ENCODE data around the gene CALU.

CALU gene

DNA sequence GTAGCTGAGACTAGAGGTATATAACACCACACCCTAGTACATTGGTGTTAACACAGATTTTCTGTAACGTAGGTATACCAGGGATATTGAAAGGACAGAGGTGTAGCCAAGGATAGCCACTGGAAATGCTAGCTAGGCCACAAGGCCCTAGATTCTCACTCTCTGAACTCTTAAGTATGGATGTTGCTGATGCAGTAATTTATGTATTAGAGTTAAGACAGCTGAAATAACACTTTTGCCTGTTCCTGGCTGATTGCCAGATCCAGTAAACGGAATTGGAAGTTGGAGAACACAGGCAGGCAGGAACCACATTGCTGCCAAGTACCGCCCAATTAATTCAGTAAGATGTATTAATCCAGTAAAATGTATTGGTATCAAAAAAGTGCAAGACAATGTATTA lies 1.8 kb downstream of the CALU start:
- no peak overlapping the region for H3K9ac ChIP-seq (ENCODE audit: low read length)
- H3K36me3 ChIP-seq (ENCODE audit: control insufficient read depth, insufficient read depth, low read length) = no peaks in the 10 kb centered on the region
- no peaks in the 10 kb centered on the region for H3K27me3 ChIP-seq (ENCODE audit: control insufficient read depth, insufficient read depth, low read length)
- H3K9me3 ChIP-seq (ENCODE audit: control insufficient read depth, low read length) = no peaks in the 10 kb centered on the region
- H3K4me3 ChIP-seq (ENCODE audit: low read length) = no peak overlapping the region
- H3K4me1 ChIP-seq (ENCODE audit: control insufficient read depth, insufficient read depth, low read length) = peaks cover 17% of the 10 kb centered on the region

- no peak overlapping the region for H3K9ac ChIP-seq (ENCODE audit: low read length)
- peaks cover 17% of the 10 kb centered on the region for H3K4me1 ChIP-seq (ENCODE audit: control insufficient read depth, insufficient read depth, low read length)
- H3K4me3 ChIP-seq (ENCODE audit: low read length) = no peak overlapping the region
Measured at GRCh38 chr7:128741491-128741890, 2.3 kb downstream of the CALU start.

GRCh38 chr7:128742206-128742605 lies 3.0 kb downstream of the CALU start:
- Histone ChIP-seq H3K4me3 (ENCODE audit: low read length) (no peak overlapping the region), H3K4me1 (ENCODE audit: control insufficient read depth, insufficient read depth, low read length) (peaks cover 18% of the 10 kb centered on the region)

More at GRCh38 chr7:128741491-128741890, 2.3 kb downstream of the CALU start:
- no peaks in the 10 kb centered on the region for H3K36me3 ChIP-seq (ENCODE audit: control insufficient read depth, insufficient read depth, low read length)
- H3K9me3 ChIP-seq (ENCODE audit: control insufficient read depth, low read length) = no peaks in the 10 kb centered on the region
- no peaks in the 10 kb centered on the region for H3K27me3 ChIP-seq (ENCODE audit: control insufficient read depth, insufficient read depth, low read length)

GRCh38 chr7:128743112-128743772 lies 4.1 kb downstream of the CALU start:
- Histone ChIP-seq H3K9me3 (ENCODE audit: control insufficient read depth, low read length) (no peaks in the 10 kb centered on the region), H3K27me3 (ENCODE audit: control insufficient read depth, insufficient read depth, low read length) (no peaks in the 10 kb centered on the region), H3K36me3 (ENCODE audit: control insufficient read depth, insufficient read depth, low read length) (no peaks in the 10 kb centered on the region), H3K4me3 (ENCODE audit: low read length) (no peak overlapping the region), H3K4me1 (ENCODE audit: control insufficient read depth, insufficient read depth, low read length) (peaks cover 24% of the 10 kb centered on the region), H3K9ac (ENCODE audit: low read length) (no peak overlapping the region)

More at GRCh38 chr7:128742206-128742605, 3.0 kb downstream of the CALU start:
- no peak overlapping the region for H3K9ac ChIP-seq (ENCODE audit: low read length)
- H3K27me3 ChIP-seq (ENCODE audit: control insufficient read depth, insufficient read depth, low read length) = no peaks in the 10 kb centered on the region
- no peaks in the 10 kb centered on the region for H3K9me3 ChIP-seq (ENCODE audit: control insufficient read depth, low read length)
- no peaks in the 10 kb centered on the region for H3K36me3 ChIP-seq (ENCODE audit: control insufficient read depth, insufficient read depth, low read length)

- Histone ChIP-seq H3K4me1 (ENCODE audit: control insufficient read depth, insufficient read depth, low read length) (peaks cover 19% of the 10 kb centered on the region), H3K36me3 (ENCODE audit: control insufficient read depth, insufficient read depth, low read length) (no peaks in the 10 kb centered on the region), H3K9ac (ENCODE audit: low read length) (no peak overlapping the region)
Measured at GRCh38 chr7:128744366-128744905, 5.3 kb downstream of the CALU start.

GRCh38 chr7:128745706-128746105 lies 6.5 kb downstream of the CALU start:
- Histone ChIP-seq H3K9ac (ENCODE audit: low read length) (no peak overlapping the region), H3K4me3 (ENCODE audit: low read length) (no peak overlapping the region), H3K9me3 (ENCODE audit: control insufficient read depth, low read length) (no peaks in the 10 kb centered on the region), H3K4me1 (ENCODE audit: control insufficient read depth, insufficient read depth, low read length) (peaks cover 19% of the 10 kb centered on the region), H3K36me3 (ENCODE audit: control insufficient read depth, insufficient read depth, low read length) (no peaks in the 10 kb centered on the region), H3K27me3 (ENCODE audit: control insufficient read depth, insufficient read depth, low read length) (no peaks in the 10 kb centered on the region)

More at GRCh38 chr7:128744366-128744905, 5.3 kb downstream of the CALU start:
- Histone ChIP-seq H3K27me3 (ENCODE audit: control insufficient read depth, insufficient read depth, low read length) (no peaks in the 10 kb centered on the region), H3K4me3 (ENCODE audit: low read length) (no peak overlapping the region), H3K9me3 (ENCODE audit: control insufficient read depth, low read length) (no peaks in the 10 kb centered on the region)

GRCh38 chr7:128747327-128748079 lies 8.3 kb downstream of the CALU start:
- Histone ChIP-seq H3K9ac (ENCODE audit: low read length) (no peak overlapping the region), H3K27me3 (ENCODE audit: control insufficient read depth, insufficient read depth, low read length) (no peaks in the 10 kb centered on the region), H3K4me3 (ENCODE audit: low read length) (no peak overlapping the region), H3K36me3 (ENCODE audit: control insufficient read depth, insufficient read depth, low read length) (peaks cover 5% of the 10 kb centered on the region), H3K9me3 (ENCODE audit: control insufficient read depth, low read length) (no peaks in the 10 kb centered on the region), H3K4me1 (ENCODE audit: control insufficient read depth, insufficient read depth, low read length) (peaks cover 12% of the 10 kb centered on the region)

DNA sequence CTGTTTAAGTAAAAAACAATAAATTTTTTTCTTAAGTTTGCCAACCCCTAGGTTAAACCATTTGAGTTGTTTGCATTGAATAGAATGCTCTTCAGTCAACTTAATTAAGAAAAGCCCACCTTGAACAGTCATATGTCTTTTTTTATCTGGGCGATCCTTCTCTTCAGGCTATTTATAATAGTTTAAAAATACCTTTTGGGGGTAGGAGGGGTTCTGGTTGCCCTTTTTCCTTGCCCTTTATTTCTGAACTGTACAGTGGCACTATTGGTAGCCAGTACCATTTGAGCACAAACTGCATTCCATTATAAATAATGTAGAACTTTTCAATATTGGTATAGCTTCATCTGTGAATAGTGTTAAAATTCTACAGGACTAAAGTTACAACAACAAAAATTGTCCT lies 13.1 kb downstream of the CALU start:
- no peak overlapping the region for H3K4me3 ChIP-seq (ENCODE audit: low read length)
- peaks cover 6% of the 10 kb centered on the region for H3K4me1 ChIP-seq (ENCODE audit: control insufficient read depth, insufficient read depth, low read length)
- peaks cover 5% of the 10 kb centered on the region for H3K36me3 ChIP-seq (ENCODE audit: control insufficient read depth, insufficient read depth, low read length)
- no peaks in the 10 kb centered on the region for H3K9me3 ChIP-seq (ENCODE audit: control insufficient read depth, low read length)
- H3K9ac ChIP-seq (ENCODE audit: low read length) = no peak overlapping the region
- H3K27me3 ChIP-seq (ENCODE audit: control insufficient read depth, insufficient read depth, low read length) = no peaks in the 10 kb centered on the region

DNA sequence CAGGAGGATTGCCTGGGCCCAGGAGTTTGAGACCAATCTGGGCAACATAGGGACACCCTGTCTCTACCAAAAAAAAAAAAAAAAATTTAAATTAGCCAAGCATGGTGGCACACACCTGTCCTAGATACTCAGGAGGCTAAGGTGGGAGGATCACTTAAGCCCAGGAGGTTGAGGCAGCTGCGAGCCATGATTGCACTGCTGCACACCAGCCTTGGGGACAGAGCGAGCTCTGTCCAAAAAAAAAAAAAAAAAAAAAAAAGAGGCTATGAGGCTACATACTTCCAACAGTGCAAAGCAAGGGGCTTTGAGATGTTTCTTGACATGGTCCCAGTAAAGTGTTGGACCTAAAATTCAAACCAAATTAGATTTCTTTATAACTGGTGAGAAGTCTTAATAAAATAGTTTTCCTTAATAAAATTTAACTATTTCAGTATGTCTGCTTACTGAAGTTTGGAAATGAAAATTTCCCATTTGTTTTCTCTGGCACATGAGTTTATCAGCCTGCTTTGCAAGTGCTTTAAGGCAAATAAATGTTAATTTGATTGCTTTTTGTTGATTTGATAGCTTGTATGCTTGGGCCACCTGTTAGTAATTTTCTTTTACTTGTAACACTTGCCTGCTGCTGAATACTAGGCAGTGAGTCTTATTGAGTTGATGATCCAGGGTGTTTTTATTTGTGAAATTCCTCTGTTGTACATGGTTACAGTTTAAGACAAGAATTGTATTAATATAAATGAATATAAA lies 16.1 kb downstream of the CALU start:
- Histone ChIP-seq H3K4me1 (ENCODE audit: control insufficient read depth, insufficient read depth, low read length) (no peaks in the 10 kb centered on the region), H3K4me3 (ENCODE audit: low read length) (no peak overlapping the region), H3K9ac (ENCODE audit: low read length) (no peak overlapping the region), H3K9me3 (ENCODE audit: control insufficient read depth, low read length) (no peaks in the 10 kb centered on the region), H3K27me3 (ENCODE audit: control insufficient read depth, insufficient read depth, low read length) (no peaks in the 10 kb centered on the region), H3K36me3 (ENCODE audit: control insufficient read depth, insufficient read depth, low read length) (peaks cover 10% of the 10 kb centered on the region)

DNA sequence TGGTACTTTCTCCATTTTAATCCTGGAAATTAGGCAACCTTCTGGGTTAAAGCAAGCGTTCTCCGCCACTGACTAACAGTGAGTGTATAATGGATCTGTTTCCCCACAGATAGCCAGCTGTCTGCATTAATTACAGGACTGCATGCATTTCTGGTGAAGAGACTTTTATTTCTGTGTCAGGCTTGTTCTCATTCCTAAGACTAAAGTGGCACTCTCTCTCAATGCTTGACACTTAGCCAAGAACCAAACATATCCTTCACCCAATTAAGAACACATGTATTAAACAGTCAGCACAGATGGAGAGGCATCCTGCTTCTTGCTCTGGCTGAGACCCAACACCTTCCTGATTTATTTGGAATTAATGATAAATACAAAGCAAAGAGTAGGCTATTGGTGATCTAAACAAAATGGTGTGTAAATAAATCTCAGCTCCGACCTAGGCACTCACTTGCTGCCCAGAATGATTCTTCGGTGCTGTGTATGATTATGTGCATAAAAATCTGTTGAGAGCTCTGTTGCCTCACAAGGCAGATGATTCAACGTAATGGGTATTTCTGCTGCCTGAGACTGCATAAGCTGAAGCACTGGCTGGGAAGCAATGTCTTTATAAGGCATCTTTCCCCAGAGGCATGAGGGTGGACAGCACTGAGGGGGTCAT lies 16.8 kb downstream of the CALU start:
- Histone ChIP-seq H3K4me1 (ENCODE audit: control insufficient read depth, insufficient read depth, low read length) (no peaks in the 10 kb centered on the region), H3K36me3 (ENCODE audit: control insufficient read depth, insufficient read depth, low read length) (peaks cover 10% of the 10 kb centered on the region), H3K4me3 (ENCODE audit: low read length) (no peak overlapping the region), H3K9ac (ENCODE audit: low read length) (no peak overlapping the region), H3K9me3 (ENCODE audit: control insufficient read depth, low read length) (no peaks in the 10 kb centered on the region), H3K27me3 (ENCODE audit: control insufficient read depth, insufficient read depth, low read length) (no peaks in the 10 kb centered on the region)

- H3K9me3 ChIP-seq (ENCODE audit: control insufficient read depth, low read length) = no peaks in the 10 kb centered on the region
- no peak overlapping the region for H3K4me3 ChIP-seq (ENCODE audit: low read length)
- H3K9ac ChIP-seq (ENCODE audit: low read length) = no peak overlapping the region
- H3K36me3 ChIP-seq (ENCODE audit: control insufficient read depth, insufficient read depth, low read length) = peaks cover 5% of the 10 kb centered on the region
- no peaks in the 10 kb centered on the region for H3K4me1 ChIP-seq (ENCODE audit: control insufficient read depth, insufficient read depth, low read length)
- H3K27me3 ChIP-seq (ENCODE audit: control insufficient read depth, insufficient read depth, low read length) = no peaks in the 10 kb centered on the region
Measured at GRCh38 chr7:128757203-128757602, 18.0 kb downstream of the CALU start.

Data from mucosa of stomach (tissue), 1 donor.